WTC11 (cell line): ENCODE data around the gene RPL31. TPM values are rescaled to one million over a fixed set of nuclear protein-coding genes. Genes with fewer than 3 reads are reported as not detected.

ENCODE experiments used
- ATAC-seq: fragments of 200-7000 bp; cut with Tn5 transposase; 2 replicates; pipeline ENCODE4 v1.10.0; 2021; ENCODE audit warnings: mild to moderate bottlenecking, moderate library complexity
- CTCF ChIA-PET: fragments of 300-600 bp; sonication (Branson Sonifier 250); formaldehyde crosslinking; loops from one replicate; lab custom pipeline; 2021; ENCODE audit warnings: antibody characterized with exemption; lab: Charles Lee
- POLR2A ChIA-PET: fragments of 350-600 bp; sonication (Branson Sonifier 250); formaldehyde crosslinking; loops from one replicate; lab custom pipeline; 2021; ENCODE audit warnings: antibody characterized with exemption; lab: Charles Lee
- DNase-seq: peaks from one replicate; pipeline ENCODE4 v3.0.0; 2021; ENCODE audit warnings: low spot score
- H3K27ac Mint-ChIP-seq: 2 replicates; pipeline ENCODE4 v1.8.0; 2021; ENCODE audit warnings: mixed read lengths
- H3K27me3 Mint-ChIP-seq: 2 replicates; pipeline ENCODE4 v1.8.0; 2021; ENCODE audit warnings: low read depth, mild to moderate bottlenecking, moderate library complexity, mixed read lengths
- H3K36me3 Mint-ChIP-seq: 2 replicates; pipeline ENCODE4 v1.8.0; 2021; ENCODE audit warnings: mixed read lengths
- H3K4me1 Mint-ChIP-seq: 2 replicates; pipeline ENCODE4 v1.8.0; 2022; ENCODE audit warnings: mixed read lengths
- H3K4me3 Mint-ChIP-seq: 2 replicates; pipeline ENCODE4 v1.8.0; 2021; ENCODE audit warnings: mild to moderate bottlenecking, moderate library complexity, mixed read lengths
- H3K9me3 Mint-ChIP-seq: 2 replicates; pipeline ENCODE4 v1.8.0; 2021; ENCODE audit warnings: mixed read lengths
- AFF4 ChIP-seq: sonication (generic); formaldehyde crosslinking; IDR thresholded peaks from 2 replicates; pipeline ENCODE4 v1.8.1; 2023; ENCODE audit warnings: mild to moderate bottlenecking, missing genetic modification reagents, borderline replicate concordance
- AR ChIP-seq: fragments of 250-450 bp; sonication (Bioruptor Pico); IDR thresholded peaks from 2 replicates; pipeline ENCODE4 v1.9.0; 2021; ENCODE audit warnings: mild to moderate bottlenecking
- CTCF ChIP-seq: fragments of 200-600 bp; IDR thresholded peaks from 2 replicates; pipeline ENCODE4 v1.8.0; 2022; ENCODE audit warnings: antibody characterized with exemption
- EMX1 ChIP-seq: fragments of 250-450 bp; sonication (Bioruptor Pico); IDR thresholded peaks from 2 replicates; pipeline ENCODE4 v1.8.0; 2021; ENCODE audit warnings: mild to moderate bottlenecking
- JUN ChIP-seq: sonication (generic); formaldehyde crosslinking; IDR thresholded peaks from 2 replicates; pipeline ENCODE4 v1.8.0; 2023; ENCODE audit warnings: mild to moderate bottlenecking, missing genetic modification reagents
- MYBL2 ChIP-seq: sonication (generic); formaldehyde crosslinking; IDR thresholded peaks from 2 replicates; pipeline ENCODE4 v1.8.1; 2023; ENCODE audit warnings: mild to moderate bottlenecking, moderate library complexity, missing genetic modification reagents
- SP1 ChIP-seq: sonication (generic); formaldehyde crosslinking; conservative IDR thresholded peaks from 2 replicates; pipeline ENCODE4 v1.8.1; 2022; ENCODE audit warnings: missing genetic modification reagents
- TCF7 ChIP-seq: sonication (generic); formaldehyde crosslinking; IDR thresholded peaks from 2 replicates; pipeline ENCODE4 v1.8.0; 2022; ENCODE audit warnings: mild to moderate bottlenecking, low read depth, missing genetic modification reagents, moderate library complexity
- ZNF138 ChIP-seq: sonication (generic); formaldehyde crosslinking; conservative IDR thresholded peaks from 2 replicates; pipeline ENCODE4 v1.8.1; 2022; ENCODE audit warnings: mild to moderate bottlenecking, moderate library complexity, missing genetic modification reagents
- ZNF232 ChIP-seq: sonication (generic); formaldehyde crosslinking; IDR thresholded peaks from 2 replicates; pipeline ENCODE4 v1.8.0; 2022; ENCODE audit warnings: mild to moderate bottlenecking, missing genetic modification reagents
- ZNF416 ChIP-seq: fragments of 250-450 bp; sonication (Bioruptor Pico); IDR thresholded peaks from 2 replicates; pipeline ENCODE4 v1.9.0; 2021; ENCODE audit warnings: mild to moderate bottlenecking, inconsistent platforms
- ZNF423 ChIP-seq: fragments of 250-450 bp; sonication (Bioruptor Pico); IDR thresholded peaks from 2 replicates; pipeline ENCODE4 v2.1.2; 2022; ENCODE audit warnings: mild to moderate bottlenecking, moderate library complexity
- total RNA-seq: library from RNA; stranded (reverse); gene quantifications from 3 replicates; pipeline ENCODE4 v1.2.3, GENCODE V29; 2021
- TF ChIP-seq, protein P1 (sequence below): fragments of 250-450 bp; sonication (Bioruptor Pico); IDR thresholded peaks from 2 replicates; pipeline ENCODE4 v1.8.0; 2021; ENCODE audit warnings: mild to moderate bottlenecking
- TF ChIP-seq, protein P2 (sequence below): sonication (generic); formaldehyde crosslinking; IDR thresholded peaks from 2 replicates; pipeline ENCODE4 v1.8.1; 2022; ENCODE audit warnings: low read depth, missing genetic modification reagents, borderline replicate concordance
- TF ChIP-seq, protein P3 (sequence below): sonication (generic); formaldehyde crosslinking; IDR thresholded peaks from 2 replicates; pipeline ENCODE4 v1.8.1; 2022; ENCODE audit warnings: mild to moderate bottlenecking, moderate library complexity, missing genetic modification reagents
- TF ChIP-seq, protein P4 (sequence below): sonication (generic); formaldehyde crosslinking; IDR thresholded peaks from 2 replicates; pipeline ENCODE4 v1.8.1; 2023; ENCODE audit warnings: mild to moderate bottlenecking, missing genetic modification reagents, moderate library complexity

RPL31 gene
- total RNA-seq, 1 experiment from 2014 or later: 1,590 TPM

DNA sequence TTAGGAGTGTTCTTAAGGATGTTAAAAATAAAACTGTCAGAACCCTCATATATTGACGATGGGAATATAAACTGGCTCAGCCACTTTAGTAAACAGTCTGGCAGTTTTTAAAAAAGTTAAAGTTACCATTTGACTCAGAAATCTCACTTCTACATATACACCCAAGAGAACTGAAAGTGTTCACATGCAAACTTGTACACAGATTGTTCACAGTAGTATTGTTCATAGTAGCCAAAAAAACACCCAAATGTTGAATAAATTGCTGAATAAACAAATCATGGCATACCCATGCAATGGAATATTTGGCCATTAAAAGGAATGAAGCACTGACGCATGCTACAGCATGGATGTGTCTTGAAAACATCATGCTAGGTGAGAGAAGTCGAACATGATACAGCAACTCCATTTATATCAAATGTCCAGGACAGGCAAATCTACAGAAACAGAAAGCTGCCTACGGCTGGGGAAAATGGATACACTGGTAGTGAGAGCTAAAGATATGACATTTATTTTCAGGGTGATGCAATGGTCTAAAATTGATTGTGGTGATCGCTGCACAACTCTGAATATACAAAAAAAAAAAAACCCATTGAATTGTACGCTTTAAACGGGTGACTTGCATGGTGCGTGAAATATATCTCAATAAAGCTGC, 10.1 kb downstream of the RPL31 start:
- CTCF ChIA-PET: interaction anchor here (0.7 to 3.4 kb wide), 21 partner anchors 10 to 417 kb away, joined by 3 to 21 read pairs (median 3); partner anchors contain the start of genes CNOT11 and RPL31
- H3K36me3 Mint-ChIP-seq: peaks cover 73% of the 10 kb centered on the region
- no peak for ATAC-seq
- TF ChIP-seq AFF4 (CRISPR knock-in tag) (no peak), JUN (no peak), ZNF416 (CRISPR knock-in tag) (no peak), ZNF423 (CRISPR knock-in tag) (no peak), EMX1 (CRISPR knock-in tag) (no peak), ZNF232 (no peak)
- TF ChIP-seq, protein P1, sequence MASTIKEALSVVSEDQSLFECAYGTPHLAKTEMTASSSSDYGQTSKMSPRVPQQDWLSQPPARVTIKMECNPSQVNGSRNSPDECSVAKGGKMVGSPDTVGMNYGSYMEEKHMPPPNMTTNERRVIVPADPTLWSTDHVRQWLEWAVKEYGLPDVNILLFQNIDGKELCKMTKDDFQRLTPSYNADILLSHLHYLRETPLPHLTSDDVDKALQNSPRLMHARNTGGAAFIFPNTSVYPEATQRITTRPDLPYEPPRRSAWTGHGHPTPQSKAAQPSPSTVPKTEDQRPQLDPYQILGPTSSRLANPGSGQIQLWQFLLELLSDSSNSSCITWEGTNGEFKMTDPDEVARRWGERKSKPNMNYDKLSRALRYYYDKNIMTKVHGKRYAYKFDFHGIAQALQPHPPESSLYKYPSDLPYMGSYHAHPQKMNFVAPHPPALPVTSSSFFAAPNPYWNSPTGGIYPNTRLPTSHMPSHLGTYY (CRISPR knock-in tag): no peak
- TF ChIP-seq, protein P2, sequence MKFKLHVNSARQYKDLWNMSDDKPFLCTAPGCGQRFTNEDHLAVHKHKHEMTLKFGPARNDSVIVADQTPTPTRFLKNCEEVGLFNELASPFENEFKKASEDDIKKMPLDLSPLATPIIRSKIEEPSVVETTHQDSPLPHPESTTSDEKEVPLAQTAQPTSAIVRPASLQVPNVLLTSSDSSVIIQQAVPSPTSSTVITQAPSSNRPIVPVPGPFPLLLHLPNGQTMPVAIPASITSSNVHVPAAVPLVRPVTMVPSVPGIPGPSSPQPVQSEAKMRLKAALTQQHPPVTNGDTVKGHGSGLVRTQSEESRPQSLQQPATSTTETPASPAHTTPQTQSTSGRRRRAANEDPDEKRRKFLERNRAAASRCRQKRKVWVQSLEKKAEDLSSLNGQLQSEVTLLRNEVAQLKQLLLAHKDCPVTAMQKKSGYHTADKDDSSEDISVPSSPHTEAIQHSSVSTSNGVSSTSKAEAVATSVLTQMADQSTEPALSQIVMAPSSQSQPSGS (CRISPR knock-in tag): no peak
- TF ChIP-seq, all 79 proteins: peak for 0
- Mint-ChIP-seq H3K27me3 (no peaks in the 10 kb centered on the region), H3K27ac (peak overlapping the region; percentile 77), H3K4me1 (peaks cover 15% of the 10 kb centered on the region), H3K4me3 (no peak overlapping the region), H3K9me3 (no peaks in the 10 kb centered on the region)
- DNase-seq: no peak
- POLR2A ChIA-PET: interaction anchor here (1.0 kb wide), 1 partner anchor 10 kb away, joined by 3 read pairs; the partner anchor contains the start of gene RPL31

DNA sequence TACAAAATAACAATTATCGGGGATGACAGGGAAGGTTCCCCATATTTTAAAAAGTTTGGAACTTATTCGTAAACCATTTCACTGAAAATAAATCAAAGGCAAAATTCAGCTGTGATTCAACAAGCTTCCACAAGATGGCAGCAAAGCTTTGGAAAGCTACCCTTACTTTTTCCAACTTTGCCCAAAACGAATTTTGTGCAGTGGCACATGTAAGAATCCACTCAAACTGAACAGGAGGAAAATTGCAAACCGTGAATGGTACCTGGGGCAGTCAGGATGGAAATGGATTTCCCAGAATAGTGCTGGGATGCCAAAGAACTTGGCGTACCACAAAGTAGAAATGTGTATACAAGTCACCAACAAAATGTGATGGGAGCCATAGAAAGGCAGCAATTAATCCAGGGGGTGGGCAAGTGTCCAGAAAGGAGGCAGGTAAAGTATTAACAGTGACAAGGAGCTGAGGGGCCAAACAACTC, 10.7 kb downstream of the RPL31 start:
- Mint-ChIP-seq H3K27ac (no peak overlapping the region), H3K9me3 (no peaks in the 10 kb centered on the region)
- TF ChIP-seq TCF7 (CRISPR knock-in tag): no peak
- peak; percentile 70; the same call in 1 of the 2 replicates for TF ChIP-seq CTCF
- TF ChIP-seq, all 79 proteins: peak for 1
- H3K36me3 Mint-ChIP-seq: peaks cover 73% of the 10 kb centered on the region
- peaks cover 10% of the 10 kb centered on the region for H3K4me1 Mint-ChIP-seq
- DNase-seq (no peak), ATAC-seq (no peak)
- H3K4me3 Mint-ChIP-seq: no peak overlapping the region
- ChIA-PET POLR2A (interaction anchor here (1.0 kb wide), 1 partner anchor 11 kb away, joined by 3 read pairs; the partner anchor contains the start of gene RPL31), CTCF (interaction anchor here (0.7 to 3.4 kb wide), 20 partner anchors 11 to 418 kb away, joined by 3 to 21 read pairs (median 4); partner anchors contain the start of genes CNOT11 and RPL31)
- H3K27me3 Mint-ChIP-seq: no peaks in the 10 kb centered on the region

DNA sequence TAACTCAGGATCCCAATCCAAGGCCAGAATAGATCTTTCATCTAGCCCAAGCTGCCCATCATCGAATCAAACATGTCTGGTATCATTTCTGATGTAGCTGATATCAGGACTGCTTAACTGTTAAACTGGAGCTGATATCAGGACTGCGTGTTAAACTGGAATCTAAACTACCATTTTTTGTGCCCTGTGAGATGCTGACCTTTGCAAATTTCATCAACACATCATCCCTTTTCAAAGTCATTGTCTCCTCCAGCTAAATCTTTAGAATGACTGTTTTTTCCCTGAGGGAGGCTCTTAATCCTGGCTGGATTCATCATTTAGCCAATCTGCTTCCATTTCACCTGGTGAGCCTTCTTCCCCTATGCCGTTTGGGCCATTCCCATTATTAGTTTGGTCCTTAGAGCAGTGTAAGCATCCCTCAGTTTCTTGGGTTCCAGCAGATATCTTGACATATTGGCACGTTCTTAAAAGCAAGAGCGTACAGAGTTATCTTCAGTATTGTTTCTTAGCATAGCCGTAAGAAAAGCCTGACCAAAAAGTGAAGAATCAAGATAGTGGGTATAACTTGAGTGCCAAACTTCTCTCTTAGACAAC, 12.3 kb downstream of the RPL31 start:
- ATAC-seq (no peak), DNase-seq (no peak)
- H3K4me1 Mint-ChIP-seq: no peaks in the 10 kb centered on the region
- peaks cover 71% of the 10 kb centered on the region for H3K36me3 Mint-ChIP-seq
- no peaks in the 10 kb centered on the region for H3K9me3 Mint-ChIP-seq
- ChIA-PET POLR2A (no interaction called here), CTCF (interaction anchor here (1.0 to 3.4 kb wide), 2 partner anchors 23 to 138 kb away, joined by 3 to 20 read pairs; no protein-coding TSS in a partner anchor)
- no peaks in the 10 kb centered on the region for H3K27me3 Mint-ChIP-seq
- H3K4me3 Mint-ChIP-seq: no peak overlapping the region
- 0 out of 2 replicates have a peak overlapping the region, but pooled peaks have one; percentile 24 for H3K27ac Mint-ChIP-seq
- TF ChIP-seq ZNF138 (CRISPR knock-in tag) (no peak), SP1 (CRISPR knock-in tag) (no peak), AR (CRISPR knock-in tag) (no peak), MYBL2 (CRISPR knock-in tag) (no peak)
- TF ChIP-seq, protein P3, sequence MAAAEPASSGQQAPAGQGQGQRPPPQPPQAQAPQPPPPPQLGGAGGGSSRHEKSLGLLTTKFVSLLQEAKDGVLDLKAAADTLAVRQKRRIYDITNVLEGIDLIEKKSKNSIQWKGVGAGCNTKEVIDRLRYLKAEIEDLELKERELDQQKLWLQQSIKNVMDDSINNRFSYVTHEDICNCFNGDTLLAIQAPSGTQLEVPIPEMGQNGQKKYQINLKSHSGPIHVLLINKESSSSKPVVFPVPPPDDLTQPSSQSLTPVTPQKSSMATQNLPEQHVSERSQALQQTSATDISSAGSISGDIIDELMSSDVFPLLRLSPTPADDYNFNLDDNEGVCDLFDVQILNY: no peak
- TF ChIP-seq, protein P4, sequence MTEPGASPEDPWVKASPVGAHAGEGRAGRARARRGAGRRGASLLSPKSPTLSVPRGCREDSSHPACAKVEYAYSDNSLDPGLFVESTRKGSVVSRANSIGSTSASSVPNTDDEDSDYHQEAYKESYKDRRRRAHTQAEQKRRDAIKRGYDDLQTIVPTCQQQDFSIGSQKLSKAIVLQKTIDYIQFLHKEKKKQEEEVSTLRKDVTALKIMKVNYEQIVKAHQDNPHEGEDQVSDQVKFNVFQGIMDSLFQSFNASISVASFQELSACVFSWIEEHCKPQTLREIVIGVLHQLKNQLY (CRISPR knock-in tag): no peak
